GM12864 (cell line): ENCODE data around the gene GPRC5A.

Source experiments
- DNase-seq: peaks from one replicate; pipeline ENCODE4 v3.0.0-alpha.2; 2011; ENCODE audit warnings: low read depth
- H3K4me3 ChIP-seq: 2 replicates; pipeline ENCODE4 v1.5.1; 2011; ENCODE audit warnings: mild to moderate bottlenecking, low read depth, low read length, control low read depth
- CTCF ChIP-seq: IDR thresholded peaks from 2 replicates; pipeline ENCODE4 v1.5.1; 2011; ENCODE audit warnings: low read depth, mild to moderate bottlenecking, moderate library complexity, low read length, control low read depth, inconsistent platforms; ENCODE audit errors: missing control alignments

The GPRC5A gene

GRCh38 chr12:12887471-12887870 is 3.9 kb upstream of the GPRC5A start:
- DNase-seq = no peak
- H3K4me3 ChIP-seq = no peak overlapping the region
- no peak for TF ChIP-seq CTCF

DNA sequence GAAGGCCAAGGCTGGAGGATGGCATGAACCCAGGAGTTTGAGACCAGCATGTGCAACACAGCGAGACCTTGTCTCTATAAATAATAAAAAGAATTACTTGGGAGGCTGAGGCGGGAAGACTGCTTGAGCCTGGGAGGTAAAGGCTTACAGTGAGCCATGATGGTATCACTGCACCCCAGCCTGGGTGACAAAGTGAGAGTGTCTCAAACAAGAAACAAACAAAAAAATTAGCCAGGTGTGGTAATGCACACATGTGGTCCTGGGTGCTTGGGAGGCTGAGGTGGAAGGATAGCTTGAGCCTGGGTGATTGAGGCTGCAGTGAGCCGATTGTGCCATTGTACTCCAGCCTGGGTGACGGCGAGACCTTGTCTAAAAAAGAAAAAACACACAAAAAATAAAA is 1.7 kb upstream of the GPRC5A start:
- no peak overlapping the region for H3K4me3 ChIP-seq
- TF ChIP-seq CTCF = no peak
- DNase-seq = no peak

GRCh38 chr12:12890543-12891079 is 751 bp upstream of the GPRC5A start:
- DNase-seq = no peak
- H3K4me3 ChIP-seq = no peak overlapping the region
- TF ChIP-seq CTCF = no peak

DNA sequence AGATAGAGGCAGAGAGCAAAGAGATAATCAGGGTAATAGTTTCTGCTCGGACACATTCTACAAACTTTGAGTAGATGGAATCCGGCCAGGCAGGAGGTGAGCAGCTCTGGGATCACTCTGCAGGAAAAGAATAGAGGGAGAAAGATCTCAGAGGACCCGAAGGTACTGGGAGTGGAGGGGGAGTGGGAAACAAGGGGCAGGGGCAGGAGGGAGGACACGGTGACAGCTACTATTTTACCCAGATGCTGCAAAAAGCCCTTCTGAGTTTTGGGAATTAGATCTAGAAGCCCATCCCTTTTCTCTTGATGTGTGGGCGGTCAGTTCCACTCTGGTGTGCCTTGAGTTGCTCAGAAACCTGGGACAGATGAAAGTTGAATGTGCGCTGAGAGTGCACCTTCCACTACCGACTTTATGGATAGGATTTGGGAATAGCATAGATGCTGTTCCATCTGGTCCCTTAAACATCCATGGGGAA is 556 bp downstream of the GPRC5A start:
- TF ChIP-seq CTCF = no peak
- H3K4me3 ChIP-seq = no peak overlapping the region
- no peak for DNase-seq

DNA sequence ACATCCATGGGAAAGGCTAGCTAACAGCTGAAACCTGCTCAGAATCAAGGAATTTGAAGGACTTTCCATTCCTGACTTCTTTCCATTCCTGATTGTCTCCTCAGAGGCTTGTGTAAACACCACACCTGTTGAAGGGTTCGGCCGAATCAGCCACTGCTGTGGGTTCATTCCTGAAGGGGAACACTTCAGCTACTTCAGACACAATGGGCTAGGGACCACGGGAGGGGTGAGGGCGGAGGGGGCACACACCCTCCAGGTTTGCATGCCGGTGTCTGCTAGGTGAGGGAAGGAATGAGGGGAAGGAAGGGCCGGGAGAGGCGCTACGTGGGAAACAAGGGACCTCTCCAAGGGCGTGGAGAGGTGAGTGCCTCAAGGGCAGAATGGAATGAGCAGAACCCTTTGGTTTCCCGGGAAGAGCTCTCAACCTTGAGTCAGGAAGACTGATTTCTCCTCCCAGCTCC is 1.3 kb downstream of the GPRC5A start:
- DNase-seq = no peak
- TF ChIP-seq CTCF = no peak
- H3K4me3 ChIP-seq = no peak overlapping the region

DNA sequence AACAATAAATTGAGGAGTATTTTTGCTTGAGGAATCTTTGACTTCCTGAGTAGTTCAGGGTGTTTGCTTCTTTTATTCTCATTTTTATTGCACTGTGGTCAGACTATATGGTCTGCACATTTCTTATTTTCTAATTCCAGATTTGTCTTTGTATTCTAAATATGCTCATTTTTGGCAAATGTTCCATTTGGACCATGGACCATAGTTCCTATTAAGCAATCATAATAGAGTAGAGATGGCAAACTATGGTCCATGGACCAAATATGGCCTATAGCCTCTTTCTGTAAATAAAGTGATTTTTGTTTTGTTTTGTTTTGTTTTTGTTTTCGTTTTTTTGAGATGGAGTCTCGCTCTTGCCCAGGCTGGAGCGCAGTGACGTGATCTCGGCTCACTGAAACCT is 2.1 kb downstream of the GPRC5A start:
- no peak for DNase-seq
- no peak overlapping the region for H3K4me3 ChIP-seq
- no peak for TF ChIP-seq CTCF

DNA sequence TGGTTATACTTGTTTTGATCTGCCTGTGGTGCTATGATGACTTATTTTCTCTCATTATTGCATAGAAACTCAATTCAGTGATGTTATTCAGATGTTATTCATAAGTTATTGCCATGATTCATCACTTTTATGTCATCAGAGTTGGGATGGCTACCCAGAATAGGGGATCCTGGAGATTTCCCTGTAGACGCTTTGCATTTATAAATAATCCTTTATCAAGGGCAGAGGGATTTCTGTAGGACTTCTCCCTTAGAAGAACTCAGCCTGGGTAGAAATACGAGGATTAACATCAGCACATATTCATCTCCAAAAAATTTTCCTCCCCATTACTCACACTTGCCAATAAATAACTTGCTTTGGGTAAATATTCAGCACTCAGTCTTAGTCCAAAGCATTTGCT is 4.9 kb downstream of the GPRC5A start:
- no peak overlapping the region for H3K4me3 ChIP-seq
- no peak for DNase-seq
- TF ChIP-seq CTCF = no peak
